ENCODE data around the gene KTN1.

The KTN1 gene

DNA sequence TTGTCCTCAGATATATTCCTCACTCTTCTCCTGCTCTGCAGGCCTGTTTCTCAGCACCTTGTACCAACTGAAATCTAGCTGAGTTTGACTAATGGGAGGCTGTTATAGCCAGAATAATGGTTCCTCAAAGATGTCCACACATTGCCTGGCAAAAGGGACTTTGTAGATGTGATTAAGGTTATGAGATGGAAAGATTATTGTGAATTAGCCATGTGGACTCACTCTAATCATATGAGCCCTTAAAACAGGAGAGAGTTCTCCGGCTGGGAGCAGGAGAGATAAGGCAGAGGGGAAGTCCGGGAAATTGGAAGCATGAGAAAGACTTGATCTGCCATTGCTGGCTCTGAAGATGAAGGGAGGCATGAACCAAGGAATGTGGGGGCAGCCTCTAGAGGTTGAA is 40.0 kb upstream of the KTN1 start:
- no peak overlapping the region for H3K27ac ChIP-seq
- TF ChIP-seq, protein P1, sequence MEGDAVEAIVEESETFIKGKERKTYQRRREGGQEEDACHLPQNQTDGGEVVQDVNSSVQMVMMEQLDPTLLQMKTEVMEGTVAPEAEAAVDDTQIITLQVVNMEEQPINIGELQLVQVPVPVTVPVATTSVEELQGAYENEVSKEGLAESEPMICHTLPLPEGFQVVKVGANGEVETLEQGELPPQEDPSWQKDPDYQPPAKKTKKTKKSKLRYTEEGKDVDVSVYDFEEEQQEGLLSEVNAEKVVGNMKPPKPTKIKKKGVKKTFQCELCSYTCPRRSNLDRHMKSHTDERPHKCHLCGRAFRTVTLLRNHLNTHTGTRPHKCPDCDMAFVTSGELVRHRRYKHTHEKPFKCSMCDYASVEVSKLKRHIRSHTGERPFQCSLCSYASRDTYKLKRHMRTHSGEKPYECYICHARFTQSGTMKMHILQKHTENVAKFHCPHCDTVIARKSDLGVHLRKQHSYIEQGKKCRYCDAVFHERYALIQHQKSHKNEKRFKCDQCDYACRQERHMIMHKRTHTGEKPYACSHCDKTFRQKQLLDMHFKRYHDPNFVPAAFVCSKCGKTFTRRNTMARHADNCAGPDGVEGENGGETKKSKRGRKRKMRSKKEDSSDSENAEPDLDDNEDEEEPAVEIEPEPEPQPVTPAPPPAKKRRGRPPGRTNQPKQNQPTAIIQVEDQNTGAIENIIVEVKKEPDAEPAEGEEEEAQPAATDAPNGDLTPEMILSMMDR (conservative IDR thresholded peaks at IDR 0.05) = no peak

DNA sequence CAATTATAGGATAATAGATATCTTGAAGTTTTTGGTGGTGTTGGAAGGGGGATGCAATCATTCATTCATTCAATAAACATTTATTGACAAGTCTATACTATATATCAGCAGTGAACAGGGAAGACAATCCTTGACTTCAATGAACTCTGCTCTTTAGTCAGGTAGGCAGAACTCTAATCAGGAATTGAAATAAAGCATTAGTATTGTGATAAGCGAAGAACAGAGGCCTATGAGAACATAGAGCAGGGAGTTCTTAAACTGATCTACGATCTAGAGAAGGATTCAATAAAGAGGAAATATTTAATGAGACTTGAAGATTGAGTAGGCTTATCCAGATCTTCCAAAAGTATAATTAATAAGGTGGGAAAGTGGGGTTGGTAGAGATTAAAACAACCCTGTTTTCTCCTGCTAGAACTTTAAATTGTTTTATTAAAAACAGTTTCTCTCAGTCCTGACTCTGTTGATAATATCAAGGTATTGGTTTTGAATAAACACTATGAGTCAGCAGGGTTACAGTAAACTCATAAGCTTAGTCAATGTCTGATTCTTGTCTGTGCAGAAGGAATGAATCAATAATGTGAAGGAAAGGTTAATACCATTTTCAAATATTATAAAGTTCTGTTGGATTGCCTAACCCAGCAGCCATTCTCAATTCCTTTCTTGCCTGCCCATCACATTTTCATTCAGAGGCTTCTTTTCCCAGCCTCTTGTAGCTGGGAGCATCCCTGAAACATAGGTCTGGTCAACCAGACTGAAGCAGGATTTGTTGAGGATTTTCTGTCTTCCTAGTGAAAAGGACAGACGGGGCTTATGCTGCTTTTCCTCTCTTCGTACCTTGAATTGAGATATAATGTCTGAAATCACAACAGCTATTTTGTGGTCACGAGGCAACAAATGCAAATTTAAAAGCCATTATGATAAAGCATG is 38.9 kb upstream of the KTN1 start:
- no peak overlapping the region for H3K27ac ChIP-seq
- TF ChIP-seq, protein P1 (conservative IDR thresholded peaks at IDR 0.05) = no peak

DNA sequence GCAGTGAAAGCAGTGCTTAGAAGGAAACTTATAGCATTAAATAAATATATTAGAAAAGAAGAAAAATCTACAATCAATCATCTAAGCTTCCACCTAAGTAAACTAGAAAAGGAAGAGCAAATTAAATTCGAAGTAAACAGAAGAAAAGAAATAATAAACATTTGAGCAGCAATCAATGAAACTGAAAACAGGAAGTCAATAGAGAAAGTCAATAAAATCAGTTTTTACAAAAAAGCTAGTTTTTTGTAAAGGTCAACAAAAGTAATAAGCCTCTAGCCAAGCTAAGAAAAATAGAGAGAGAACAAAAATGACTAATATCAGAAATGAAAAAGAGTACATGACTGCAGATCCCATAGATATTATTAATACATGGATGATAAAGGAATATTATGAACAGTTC is 34.2 kb upstream of the KTN1 start:
- no peak overlapping the region for H3K27ac ChIP-seq
- TF ChIP-seq, protein P1 (conservative IDR thresholded peaks at IDR 0.05) = no peak

DNA sequence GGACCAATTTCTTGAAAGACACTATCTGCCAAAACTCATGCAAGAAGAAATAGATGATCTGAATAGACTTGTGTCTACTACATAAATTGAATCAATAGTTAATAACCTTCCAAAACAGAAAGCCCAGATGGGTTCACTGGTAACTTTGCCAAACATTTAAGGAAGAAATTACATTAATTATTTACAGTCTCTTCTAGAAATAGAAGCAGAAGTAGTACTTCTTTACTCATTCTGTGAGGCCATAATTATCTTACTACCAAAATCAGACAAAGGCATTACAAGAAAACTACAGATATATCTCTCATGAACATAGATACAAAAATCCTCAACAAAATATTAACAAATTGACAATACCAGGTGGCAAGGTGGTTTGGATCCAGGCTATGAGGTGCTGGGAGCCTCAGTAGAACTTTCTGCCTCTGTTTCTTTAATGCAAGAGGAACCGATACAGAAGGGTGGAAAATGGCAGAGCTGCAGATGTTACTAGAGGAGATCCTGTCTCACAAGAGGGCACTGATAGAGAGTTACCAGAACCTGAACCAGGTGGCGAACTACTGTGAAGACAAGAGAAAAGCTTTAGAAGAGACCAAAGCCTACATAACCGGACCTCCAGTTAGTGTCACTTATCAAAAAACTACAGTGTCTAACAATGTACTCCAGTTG is 33.7 kb upstream of the KTN1 start:
- H3K27ac ChIP-seq = no peak overlapping the region
- TF ChIP-seq, protein P1 (conservative IDR thresholded peaks at IDR 0.05) = no peak

DNA sequence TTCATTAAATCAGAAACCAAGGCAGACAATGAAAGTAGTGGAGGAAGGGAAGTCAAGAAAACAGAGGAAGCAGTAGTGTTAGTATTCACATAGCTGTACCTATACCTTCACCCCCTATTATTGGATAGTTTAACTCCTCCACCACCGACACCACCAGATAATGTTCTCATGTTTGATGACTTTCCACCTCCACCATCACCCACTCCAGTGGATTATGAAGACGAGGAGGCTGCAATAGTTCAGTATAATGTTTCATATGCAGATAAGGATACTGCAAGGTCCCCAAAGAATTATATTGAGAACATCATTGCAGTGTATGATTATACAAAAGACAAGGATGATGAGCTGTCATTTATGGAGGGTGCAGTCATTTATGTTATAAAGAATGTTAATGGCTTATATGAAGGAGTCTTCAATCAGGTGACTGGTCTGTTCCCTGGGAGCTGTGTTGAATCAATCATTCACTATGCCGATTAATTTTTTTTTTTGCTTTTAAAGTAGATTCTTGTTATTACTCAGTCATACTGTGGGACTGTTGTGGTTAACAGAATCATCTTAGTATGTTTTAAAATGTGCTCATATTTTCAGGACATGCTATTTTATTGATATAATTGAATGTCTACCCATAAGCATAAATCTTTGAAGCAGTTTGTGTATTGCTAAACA is 32.2 kb upstream of the KTN1 start:
- TF ChIP-seq, protein P1 (conservative IDR thresholded peaks at IDR 0.05) = no peak
- no peak overlapping the region for H3K27ac ChIP-seq

DNA sequence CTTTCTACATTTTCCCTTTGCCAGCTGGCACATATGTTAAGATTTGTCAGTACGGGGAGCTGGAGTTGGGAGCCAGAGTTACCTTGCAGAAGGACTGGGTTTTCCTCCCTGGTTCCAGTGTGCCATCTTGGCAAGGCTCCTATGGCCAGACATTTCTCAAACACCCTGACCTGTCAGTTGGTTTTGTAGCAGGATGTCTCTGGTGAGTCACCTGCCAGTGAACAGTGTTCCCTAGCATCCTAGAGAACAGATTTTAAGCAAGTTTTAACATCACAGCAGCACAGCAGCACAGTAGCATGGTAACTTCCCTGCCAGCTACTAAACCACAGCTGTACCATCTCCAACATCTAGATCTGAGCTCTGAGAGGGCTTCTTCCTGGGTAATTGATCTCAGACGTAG is 26.2 kb upstream of the KTN1 start:
- TF ChIP-seq, protein P1 (conservative IDR thresholded peaks at IDR 0.05) = no peak
- H3K27ac ChIP-seq = no peak overlapping the region
